Skeletal muscle cell (primary cell): ENCODE results near the gene TAS2R60.

Source experiments
- DNase-seq: peaks from one replicate; pipeline ENCODE4 v3.0.0-alpha.2; 2010; ENCODE audit warnings: low read depth
- H3K4me3 ChIP-seq: 2 replicates; pipeline ENCODE4 v1.5.1; 2011; ENCODE audit warnings: low read depth, mild to moderate bottlenecking, control low read depth, low read length, moderate library complexity

TAS2R60 gene

GRCh38 chr7:143434660-143435059 lies 8.6 kb upstream of the TAS2R60 start:
- H3K4me3 ChIP-seq, result no peak overlapping the region
- no peak for DNase-seq

GRCh38 chr7:143435266-143435665 lies 8.0 kb upstream of the TAS2R60 start:
- no peak for DNase-seq

GRCh38 chr7:143436325-143436946 lies 6.8 kb upstream of the TAS2R60 start:
- DNase-seq, result no peak
- no peak overlapping the region for H3K4me3 ChIP-seq

More at GRCh38 chr7:143435266-143435665, 8.0 kb upstream of the TAS2R60 start:
- no peak overlapping the region for H3K4me3 ChIP-seq

GRCh38 chr7:143437578-143437977 lies 5.7 kb upstream of the TAS2R60 start:
- DNase-seq, result no peak
- no peak overlapping the region for H3K4me3 ChIP-seq

GRCh38 chr7:143439866-143440265 lies 3.4 kb upstream of the TAS2R60 start:
- no peak for DNase-seq
- no peak overlapping the region for H3K4me3 ChIP-seq

- no peak overlapping the region for H3K4me3 ChIP-seq
- no peak for DNase-seq
These were observed 970 bp downstream of the TAS2R60 start for GRCh38 chr7:143444063-143444782.

GRCh38 chr7:143444785-143445184 lies 1.5 kb downstream of the TAS2R60 start:
- no peak overlapping the region for H3K4me3 ChIP-seq
- DNase-seq, result no peak

GRCh38 chr7:143447466-143447865 lies 4.2 kb downstream of the TAS2R60 start:
- no peak for DNase-seq
- no peak overlapping the region for H3K4me3 ChIP-seq

GRCh38 chr7:143448429-143448828 lies 5.2 kb downstream of the TAS2R60 start:
- H3K4me3 ChIP-seq, result no peak overlapping the region

GRCh38 chr7:143449793-143450192 lies 6.5 kb downstream of the TAS2R60 start:
- no peak for DNase-seq
- H3K4me3 ChIP-seq, result no peak overlapping the region

More at GRCh38 chr7:143448429-143448828, 5.2 kb downstream of the TAS2R60 start:
- DNase-seq, result no peak

GRCh38 chr7:143451122-143451521 lies 7.9 kb downstream of the TAS2R60 start:
- DNase-seq, result no peak
- H3K4me3 ChIP-seq, result no peak overlapping the region

- no peak for DNase-seq
- no peak overlapping the region for H3K4me3 ChIP-seq
These were observed 8.5 kb downstream of the TAS2R60 start for GRCh38 chr7:143451746-143452145.

GRCh38 chr7:143452495-143452894 lies 9.2 kb downstream of the TAS2R60 start:
- H3K4me3 ChIP-seq, result no peak overlapping the region
- no peak for DNase-seq

- DNase-seq, result no peak
- H3K4me3 ChIP-seq, result no peak overlapping the region
These were observed 10.9 kb downstream of the TAS2R60 start for GRCh38 chr7:143454091-143454680.

- no peak for DNase-seq
- H3K4me3 ChIP-seq, result no peak overlapping the region
These were observed 12.2 kb downstream of the TAS2R60 start for GRCh38 chr7:143455491-143455890.

- DNase-seq, result no peak
- H3K4me3 ChIP-seq, result no peak overlapping the region
These were observed 12.7 kb downstream of the TAS2R60 start for GRCh38 chr7:143455942-143456341.

GRCh38 chr7:143456992-143457793 lies 13.9 kb downstream of the TAS2R60 start:
- H3K4me3 ChIP-seq, result no peak overlapping the region
- DNase-seq, result no peak

- no peak for DNase-seq
- no peak overlapping the region for H3K4me3 ChIP-seq
These were observed 15.0 kb downstream of the TAS2R60 start for GRCh38 chr7:143458263-143458662.

- no peak overlapping the region for H3K4me3 ChIP-seq
- no peak for DNase-seq
These were observed 15.4 kb downstream of the TAS2R60 start for GRCh38 chr7:143458681-143459080.

GRCh38 chr7:143459359-143459758 lies 16.1 kb downstream of the TAS2R60 start:
- H3K4me3 ChIP-seq, result no peak overlapping the region
- no peak for DNase-seq
